HFF-Myc (cell line): Measurements from ENCODE around the gene LRRC47.
"Not testable (repeated sequence)": the region's sequence is repeated elsewhere in the genome, so short reads cannot be mapped to it uniquely, and the experiment has no call there.

ENCODE experiments used
- DNase-seq: peaks from one replicate; pipeline ENCODE4 v3.0.0-alpha.2; 2011; ENCODE audit warnings: low read depth; ENCODE audit errors: extremely low read depth
- H3K4me3 ChIP-seq: replicated peaks from 2 replicates; pipeline ENCODE4 v1.5.1; 2011; ENCODE audit warnings: low read depth, mild to moderate bottlenecking, control low read depth, low read length
- TF ChIP-seq, protein P1 (sequence below): IDR thresholded peaks from 2 replicates; pipeline ENCODE4 v1.5.1; 2012; ENCODE audit warnings: mild to moderate bottlenecking, low read depth, low read length, control low read depth; ENCODE audit errors: missing control alignments

Gene LRRC47

DNA sequence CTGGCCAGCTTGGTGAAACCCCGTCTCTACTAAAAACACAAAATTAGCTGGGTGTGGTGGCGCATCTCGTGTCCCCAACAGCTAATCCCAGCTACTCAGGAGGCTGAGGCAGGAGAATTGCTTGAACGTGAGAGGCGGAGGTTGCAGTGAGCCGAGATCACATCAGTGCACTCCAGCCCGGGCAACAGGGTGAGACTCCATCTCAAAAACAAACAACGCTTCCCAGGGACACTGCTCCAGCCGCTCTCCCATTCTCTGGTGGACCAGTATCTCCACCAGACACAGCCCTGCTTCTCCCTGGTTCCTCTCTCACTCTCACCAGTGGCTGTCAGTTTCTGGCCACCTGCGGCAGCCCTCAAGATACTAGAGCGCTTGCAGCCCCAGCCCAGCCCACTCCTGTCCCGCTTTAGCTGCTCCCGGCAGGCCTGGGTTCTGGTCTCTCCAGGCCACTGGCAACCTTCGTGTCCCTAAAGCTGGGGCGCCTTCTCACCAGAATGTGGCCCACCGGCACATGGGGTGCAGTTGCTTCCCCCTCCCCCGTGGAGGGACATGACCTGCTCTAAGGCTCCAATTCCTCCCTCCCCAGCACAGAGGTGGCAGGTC is 20.9 kb upstream of the LRRC47 start:
- DNase-seq, result no peak
- TF ChIP-seq, protein P1, sequence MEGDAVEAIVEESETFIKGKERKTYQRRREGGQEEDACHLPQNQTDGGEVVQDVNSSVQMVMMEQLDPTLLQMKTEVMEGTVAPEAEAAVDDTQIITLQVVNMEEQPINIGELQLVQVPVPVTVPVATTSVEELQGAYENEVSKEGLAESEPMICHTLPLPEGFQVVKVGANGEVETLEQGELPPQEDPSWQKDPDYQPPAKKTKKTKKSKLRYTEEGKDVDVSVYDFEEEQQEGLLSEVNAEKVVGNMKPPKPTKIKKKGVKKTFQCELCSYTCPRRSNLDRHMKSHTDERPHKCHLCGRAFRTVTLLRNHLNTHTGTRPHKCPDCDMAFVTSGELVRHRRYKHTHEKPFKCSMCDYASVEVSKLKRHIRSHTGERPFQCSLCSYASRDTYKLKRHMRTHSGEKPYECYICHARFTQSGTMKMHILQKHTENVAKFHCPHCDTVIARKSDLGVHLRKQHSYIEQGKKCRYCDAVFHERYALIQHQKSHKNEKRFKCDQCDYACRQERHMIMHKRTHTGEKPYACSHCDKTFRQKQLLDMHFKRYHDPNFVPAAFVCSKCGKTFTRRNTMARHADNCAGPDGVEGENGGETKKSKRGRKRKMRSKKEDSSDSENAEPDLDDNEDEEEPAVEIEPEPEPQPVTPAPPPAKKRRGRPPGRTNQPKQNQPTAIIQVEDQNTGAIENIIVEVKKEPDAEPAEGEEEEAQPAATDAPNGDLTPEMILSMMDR, result no peak
- no peak overlapping the region for H3K4me3 ChIP-seq

DNA sequence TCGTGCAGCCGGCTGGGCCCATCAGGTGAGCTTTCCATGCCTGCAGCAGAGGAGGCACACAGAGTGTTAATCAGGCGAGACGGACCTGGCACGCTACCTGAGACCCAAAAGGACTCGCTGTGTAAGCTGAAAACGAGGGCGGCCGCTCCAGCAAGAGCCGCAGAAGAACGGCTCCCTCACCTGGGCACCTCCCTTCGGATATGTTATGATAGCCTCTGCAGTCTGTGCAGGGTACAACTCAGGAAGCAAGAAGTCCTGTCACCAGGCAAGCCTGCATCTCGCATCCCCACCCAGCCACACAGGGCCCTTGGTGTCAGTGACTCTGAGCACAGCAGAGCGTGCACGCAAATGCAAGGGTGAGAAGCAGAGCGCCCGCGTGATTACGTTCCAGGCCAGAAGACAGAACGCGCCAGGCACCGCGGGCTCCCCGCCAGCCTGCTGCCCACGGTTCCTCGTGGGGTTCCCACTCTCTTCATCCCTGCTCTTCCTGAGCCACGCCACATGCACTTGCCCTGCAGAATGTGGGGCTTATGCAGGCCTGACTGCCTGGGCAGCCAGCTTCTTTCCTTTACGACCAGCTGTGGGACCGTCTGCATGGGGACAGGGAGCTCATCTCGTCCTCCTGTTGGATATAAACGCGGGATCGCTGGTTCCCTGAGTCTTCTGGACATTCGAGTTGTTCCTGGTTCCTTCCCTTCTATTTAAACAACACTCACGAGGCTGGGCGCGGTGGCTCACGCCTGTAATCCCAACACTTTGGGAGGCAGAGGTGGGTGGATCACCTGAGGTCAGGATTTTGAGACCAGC is 20.2 kb upstream of the LRRC47 start:
- H3K4me3 ChIP-seq, result no peak overlapping the region
- TF ChIP-seq, protein P1, result no peak
- DNase-seq, result no peak

DNA sequence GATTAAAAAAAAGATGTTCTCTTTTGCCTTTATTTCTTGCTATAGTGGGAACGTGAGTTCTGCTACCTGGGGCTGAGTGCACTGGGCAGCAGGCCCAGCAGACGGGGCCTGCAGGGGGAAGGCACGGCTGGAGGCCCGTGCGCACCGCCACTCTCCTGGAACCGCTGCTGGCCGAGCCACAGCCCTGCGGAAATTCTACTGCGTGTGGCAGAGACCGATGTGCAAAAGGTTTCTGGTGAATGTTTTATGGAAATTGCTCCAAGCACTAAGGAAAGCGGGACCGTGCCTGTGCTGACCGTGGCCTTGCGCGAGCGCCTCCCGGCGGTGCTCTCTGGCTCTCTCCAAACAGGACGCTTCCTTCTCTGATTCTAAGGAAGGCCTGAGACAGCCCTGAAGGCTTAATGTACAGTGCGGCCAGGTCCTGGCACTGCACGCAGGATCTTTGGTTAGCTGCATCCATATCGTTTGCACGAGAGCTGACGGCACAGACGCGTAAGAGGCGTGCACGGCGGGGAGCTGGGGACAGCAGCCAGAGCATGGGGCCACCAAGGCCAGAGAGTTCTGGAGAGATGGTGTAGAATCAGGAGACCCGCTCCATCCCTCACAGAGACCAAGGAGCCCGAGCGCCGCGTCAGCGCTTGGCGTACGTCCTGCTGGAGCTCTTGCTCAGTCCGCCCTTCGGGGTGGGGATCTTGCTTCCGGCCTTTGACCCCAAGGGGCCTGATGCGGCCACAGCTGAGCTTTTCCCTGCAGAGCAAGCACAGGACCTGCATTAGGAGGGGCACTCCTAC is 18.7 kb upstream of the LRRC47 start:
- no peak overlapping the region for H3K4me3 ChIP-seq
- TF ChIP-seq, protein P1, result no peak
- DNase-seq, result no peak

DNA sequence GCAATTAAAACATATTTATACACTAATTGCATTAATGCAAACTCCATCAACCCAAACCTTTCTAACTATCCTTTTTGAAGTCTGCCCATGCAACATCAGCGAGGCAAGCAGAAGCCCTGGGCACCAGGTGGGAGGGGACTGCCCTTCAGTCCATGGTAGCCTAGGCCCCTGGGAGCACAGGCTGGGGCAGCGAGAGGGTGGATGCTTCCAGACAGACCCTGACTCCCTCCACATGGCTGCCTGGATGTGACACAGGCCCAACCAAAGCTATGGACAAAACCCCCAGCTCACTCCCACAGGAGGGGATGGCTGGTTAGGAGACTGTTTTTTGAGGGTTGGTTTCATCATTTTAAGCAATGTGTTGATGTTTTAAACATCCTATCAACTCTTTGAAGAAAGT is 17.8 kb upstream of the LRRC47 start:
- DNase-seq, result no peak
- TF ChIP-seq, protein P1, result no peak
- no peak overlapping the region for H3K4me3 ChIP-seq

DNA sequence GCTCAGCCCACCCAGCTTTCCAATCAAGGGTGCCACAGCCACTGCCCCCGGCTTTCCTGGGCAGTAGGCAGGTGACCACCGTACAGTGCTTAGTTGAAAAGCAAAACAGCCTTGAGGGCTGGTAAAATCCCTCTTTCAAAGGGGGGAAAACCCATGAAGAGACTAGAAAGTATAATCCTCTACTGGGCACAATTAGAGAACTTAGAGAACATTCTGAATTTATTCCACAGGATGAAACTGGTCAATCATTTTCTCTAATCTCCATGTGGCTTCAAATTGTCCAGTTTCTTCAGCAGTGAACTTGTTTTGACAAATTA is 15.3 kb upstream of the LRRC47 start:
- no peak for DNase-seq
- TF ChIP-seq, protein P1, result no peak
- H3K4me3 ChIP-seq, result no peak overlapping the region

DNA sequence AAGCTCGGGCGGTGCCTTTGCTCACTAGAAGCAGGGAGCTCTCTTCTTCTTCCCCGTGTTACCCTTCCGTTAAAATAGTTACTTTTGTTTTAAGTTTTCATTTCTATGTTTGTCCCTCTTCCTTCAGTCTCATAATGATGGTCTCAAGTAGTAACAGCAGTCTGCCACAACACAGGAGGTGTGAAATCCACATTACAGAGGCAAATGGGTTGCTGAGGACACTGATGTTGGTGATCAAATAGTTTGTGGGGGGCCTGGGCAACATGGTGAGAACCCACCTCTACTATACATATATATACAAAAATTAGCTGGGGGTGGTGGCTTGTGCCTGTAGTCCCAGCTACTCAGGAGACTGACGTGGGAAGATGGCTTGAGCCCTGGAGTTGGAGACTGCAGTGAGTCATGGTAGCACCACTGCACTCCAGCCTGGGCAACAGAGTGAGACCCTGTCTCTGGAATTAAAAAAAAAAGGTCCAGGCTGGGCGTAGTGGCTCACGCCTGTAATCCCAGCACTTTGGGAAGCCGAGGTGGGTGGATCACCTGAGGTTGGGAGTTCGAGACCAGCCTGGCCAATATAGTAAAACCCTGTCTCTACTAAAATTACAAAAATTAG is 14.0 kb upstream of the LRRC47 start:
- DNase-seq, H3K4me3 ChIP-seq: not testable (repeated sequence)

DNA sequence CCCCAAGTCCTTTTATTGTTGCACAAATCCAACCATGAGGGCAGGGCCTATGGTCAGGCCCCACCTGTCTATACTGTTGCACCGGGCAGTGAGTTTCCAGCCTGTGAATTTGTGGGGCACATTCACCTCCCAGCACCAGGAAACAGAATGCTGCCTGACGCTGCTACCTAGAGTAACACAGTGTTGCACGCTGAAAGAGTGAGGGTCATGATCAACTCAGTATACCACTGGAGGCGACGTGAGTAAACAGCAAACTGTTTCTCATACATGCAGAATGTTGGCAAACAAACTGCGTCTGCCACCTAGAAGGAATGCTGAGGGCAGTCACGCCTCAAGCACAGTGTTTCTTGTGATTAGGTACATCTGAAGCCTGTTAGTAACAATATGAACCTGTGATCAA is 13.4 kb upstream of the LRRC47 start:
- no peak overlapping the region for H3K4me3 ChIP-seq
- TF ChIP-seq, protein P1, result no peak
- no peak for DNase-seq
